GM21529 (cell line): ENCODE data around the gene IL21R.
"Not testable (repeated sequence)": the region's sequence is repeated elsewhere in the genome, so short reads cannot be mapped to it uniquely, and the experiment has no call there.

Experiments
- ATAC-seq: cut with Tn5 transposase; IDR thresholded peaks from one replicate; pipeline ENCODE4 v1.9.1; 2021; ENCODE audit not compliant: unreplicated experiment

The IL21R gene

DNA sequence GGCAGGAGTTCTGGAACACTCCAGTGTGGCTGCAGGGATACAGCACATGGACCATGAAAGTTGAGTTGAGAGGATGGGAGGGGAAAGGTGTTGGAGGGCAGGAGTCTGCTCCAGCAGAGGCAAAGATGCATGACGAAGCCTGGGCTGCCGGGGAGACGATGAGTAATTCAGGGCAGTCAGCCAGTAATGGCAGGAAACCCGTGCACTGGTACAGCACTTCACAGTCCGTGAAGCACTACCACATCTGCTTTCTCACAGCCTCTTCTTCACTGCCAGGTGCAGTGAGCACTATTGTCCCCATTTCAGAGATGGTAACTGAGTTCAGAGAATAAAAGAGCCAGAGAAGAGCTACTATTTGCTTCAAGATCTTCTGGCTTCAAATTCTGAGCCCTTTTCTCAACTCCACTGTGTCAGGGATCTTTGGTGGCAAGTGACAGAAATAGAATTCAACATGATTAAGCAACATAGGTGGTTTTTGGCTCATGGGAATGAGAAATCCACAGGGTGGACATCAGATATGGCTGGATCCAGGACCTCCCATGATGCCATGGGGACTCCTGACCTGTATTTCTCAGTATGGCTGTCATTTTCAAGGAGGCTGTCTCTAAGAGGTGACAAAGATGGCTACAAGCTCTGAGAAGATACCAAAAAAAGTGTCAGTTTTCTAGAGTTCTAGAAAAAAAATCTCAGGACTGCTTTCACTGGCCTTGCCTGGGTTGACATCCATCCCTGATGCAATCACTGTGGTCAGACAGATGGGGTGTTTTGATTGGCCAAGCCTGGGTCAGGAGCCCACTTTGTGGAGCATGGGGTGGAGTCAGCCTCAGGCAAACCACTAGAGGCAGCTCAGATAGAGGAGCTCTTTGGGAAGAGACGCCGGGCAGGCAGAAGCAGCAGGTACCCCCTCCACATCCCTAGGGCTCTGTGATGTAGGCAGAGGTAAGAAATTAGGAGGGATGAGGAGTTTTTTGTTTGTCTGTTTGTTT, 24.7 kb downstream of the IL21R start:
- peak; percentile 71 for ATAC-seq

DNA sequence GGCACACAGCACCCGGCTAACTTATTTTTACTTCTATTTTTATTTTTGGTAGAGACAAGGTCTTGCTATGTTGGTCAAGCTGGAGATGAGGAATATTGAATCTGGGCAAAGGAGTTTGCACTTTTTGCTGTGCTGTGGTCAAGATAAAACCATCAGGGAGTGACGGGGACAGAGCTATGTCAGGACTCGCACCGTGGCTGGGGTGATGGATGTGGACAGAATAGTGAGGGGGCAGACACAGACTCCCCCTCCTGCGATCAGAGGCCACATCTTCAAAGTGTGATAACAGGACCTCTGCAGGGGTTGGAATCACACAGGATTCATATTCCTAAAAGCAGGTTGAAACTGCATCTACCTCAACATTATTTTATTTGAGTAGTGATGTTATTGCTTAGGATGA, 25.6 kb downstream of the IL21R start:
- ATAC-seq, result no peak

DNA sequence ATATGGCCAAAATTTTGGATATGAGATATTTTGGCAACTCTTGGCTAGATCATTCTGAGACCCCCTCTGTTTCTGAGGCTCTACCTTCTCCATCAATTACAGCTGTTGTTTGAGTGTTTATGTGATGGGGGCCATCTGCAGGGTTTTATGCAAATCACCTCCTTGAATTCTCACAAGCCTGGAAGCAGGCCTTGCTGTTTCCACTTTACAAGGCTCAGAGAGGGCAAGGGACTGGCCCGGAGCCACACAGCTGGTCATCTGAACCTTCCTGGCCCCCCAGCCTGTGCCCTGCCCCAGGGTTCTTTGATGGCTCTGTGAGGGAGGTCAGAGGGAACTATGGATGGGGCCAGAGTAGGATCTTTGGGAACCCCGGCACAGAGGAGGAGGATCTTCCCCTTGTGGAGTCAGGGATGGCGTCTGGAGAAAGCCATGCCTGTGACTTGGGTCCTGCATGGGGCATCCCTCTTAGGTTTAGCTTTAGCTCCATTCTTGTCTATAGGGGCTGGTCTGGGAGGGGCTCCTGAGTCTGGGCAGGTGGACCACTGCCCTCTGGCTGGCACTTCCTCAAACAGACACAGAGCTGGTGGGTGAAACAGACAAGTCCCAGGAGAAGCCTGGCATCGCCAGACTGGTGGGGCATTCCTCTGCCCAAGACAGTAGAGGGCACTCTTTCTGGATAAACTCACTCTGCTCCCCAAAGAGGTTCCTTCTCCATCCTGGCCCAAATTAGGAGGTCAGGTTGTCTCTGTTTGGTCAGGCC, 26.2 kb downstream of the IL21R start:
- no peak for ATAC-seq

DNA sequence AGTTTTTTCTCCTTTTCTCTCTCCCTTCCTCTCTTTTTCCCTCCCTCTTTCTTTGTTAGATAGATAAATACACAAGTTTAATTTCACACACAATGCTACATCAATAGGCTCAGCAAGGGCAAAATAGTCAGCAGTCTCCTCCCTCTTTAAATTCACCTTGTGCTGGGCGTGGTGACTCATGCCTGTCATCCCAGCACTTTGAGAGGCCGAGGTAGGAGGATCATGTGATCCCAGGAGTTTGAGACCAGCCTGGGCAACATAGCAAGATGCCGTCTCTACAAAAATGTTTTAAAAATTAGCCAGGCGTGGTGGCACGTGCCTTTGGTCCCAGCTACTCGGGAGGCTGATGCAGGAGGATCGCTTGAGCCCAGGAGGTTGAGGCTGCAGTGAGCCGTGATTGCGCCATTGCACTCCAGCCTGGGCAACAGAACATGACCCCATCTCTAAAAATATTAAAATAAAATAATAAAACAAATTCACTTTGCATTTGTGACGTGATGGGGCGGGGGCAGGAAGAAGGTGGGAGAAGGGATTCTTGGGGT, 27.4 kb downstream of the IL21R start:
- no peak for ATAC-seq

DNA sequence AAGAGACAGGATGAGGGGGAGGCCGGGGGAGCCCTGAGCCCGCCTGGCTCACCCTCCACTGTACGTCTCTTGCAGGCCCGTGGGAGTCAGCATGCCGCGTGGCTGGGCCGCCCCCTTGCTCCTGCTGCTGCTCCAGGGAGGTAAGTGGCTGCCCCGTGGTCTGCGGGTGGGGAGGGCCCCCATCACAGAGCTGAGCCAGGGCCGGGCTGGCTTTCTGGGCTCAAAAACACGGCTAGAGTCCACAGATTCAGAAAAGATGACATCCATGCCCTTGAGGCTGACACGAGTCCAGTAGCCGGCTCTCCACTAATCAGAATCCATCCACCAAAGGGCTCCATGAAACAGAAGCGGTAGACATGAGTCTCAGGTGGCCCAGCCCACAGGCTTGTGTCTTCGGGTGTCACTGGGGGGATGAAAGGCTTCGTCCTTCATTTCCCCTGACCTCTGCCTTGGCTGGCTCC, 28.0 kb downstream of the IL21R start:
- ATAC-seq, result no peak

DNA sequence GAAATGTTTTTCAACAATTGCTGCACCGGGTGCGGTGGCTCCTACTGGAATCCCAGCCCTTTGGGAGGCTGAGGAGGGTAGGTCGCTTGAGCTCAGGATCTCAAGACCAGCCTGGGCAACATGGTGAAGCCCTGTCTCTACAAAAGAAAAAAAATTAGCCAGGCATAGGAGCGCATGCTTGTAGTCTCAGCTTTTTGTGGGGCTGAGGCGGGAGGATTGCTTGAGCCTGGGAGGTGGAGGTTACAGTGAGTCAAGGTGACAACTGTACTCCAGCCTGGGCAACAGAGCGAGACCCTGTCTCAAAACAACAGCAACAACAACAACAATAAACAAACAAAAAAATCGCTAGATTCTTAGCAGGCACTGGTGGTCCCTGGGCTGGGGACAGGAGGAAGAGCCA, 28.5 kb downstream of the IL21R start:
- no peak for ATAC-seq

DNA sequence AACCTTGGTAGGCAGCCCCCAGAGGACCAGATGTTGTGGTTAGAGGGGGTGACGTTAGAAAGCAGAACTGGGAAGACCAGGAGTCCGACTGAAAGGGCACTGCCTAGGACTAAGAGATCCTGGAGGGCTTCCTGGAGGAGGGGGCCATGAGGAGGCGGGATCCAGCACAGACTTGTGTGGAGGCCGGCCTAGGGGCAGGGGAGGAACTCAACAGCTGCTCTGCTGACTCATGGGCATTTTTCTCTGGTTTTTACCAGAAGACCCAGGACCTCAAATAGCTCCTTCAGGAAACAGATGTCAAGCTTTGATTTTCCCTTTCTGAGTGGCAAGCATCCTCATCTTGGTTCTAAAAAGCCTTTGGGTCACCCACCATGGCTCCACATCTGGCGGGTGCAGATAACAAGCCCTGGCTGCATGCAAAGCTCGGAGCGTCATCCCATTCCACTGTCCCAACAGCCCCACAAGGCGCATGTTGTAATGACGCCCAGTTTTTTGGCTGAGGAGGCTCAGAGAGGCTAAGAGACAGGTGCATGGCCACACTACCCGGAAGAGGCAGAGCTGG, 29.0 kb downstream of the IL21R start:
- peak; percentile 31 for ATAC-seq

DNA sequence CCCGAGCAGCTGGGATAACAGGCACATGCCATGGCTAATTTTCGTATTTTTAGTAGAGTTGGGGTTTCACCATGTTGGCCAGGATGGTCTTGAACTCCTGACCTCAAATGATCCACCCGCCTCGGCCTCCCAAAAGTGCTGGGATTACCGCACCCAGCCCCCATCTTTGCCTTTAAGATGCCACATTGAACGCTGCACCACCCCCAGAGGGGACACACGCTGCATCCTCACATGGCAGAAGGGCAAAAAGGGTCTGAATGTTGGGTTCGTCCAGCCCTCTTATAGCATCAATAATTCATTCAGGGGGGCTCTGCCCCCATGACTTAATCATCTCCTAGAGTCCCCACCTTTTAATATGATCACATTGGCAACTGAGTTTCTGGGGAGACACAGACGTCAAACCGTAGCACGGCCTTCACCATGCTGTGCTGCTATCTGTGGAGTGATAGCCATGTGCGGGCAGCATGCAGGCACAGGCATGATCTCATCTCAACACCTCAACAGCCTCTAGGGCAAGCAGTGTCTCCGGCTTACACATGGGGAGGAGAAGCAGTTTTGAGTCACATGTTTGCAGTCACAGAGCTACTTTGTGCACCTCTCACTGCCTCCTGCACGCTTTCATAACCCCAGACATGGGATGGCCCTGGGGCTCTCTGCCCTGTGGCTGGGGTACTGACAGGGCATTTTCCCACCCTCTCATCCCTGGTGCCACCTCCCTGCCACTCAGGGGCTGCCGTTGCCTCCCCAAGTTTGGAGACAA, 30.0 kb downstream of the IL21R start:
- no peak for ATAC-seq

DNA sequence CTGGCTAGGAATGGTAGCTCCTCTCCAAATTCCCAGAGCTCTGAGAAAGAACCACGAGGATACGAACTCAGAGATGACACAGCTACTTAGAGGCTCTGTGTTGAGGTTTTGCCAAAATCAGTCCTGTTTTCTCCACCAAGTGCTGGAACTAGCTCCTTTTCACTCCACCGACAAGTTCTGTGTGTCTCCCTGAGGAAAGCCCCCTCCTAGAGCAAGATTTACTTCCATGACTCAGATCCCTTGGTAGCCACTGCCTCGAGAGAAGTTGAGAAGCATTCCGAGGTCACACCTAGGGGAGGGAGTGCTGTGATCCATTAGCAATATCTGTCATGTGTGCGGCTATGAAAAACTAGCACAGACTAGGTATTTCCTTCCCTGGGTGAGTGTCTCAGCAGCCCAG, 30.6 kb downstream of the IL21R start:
- ATAC-seq, result no peak

DNA sequence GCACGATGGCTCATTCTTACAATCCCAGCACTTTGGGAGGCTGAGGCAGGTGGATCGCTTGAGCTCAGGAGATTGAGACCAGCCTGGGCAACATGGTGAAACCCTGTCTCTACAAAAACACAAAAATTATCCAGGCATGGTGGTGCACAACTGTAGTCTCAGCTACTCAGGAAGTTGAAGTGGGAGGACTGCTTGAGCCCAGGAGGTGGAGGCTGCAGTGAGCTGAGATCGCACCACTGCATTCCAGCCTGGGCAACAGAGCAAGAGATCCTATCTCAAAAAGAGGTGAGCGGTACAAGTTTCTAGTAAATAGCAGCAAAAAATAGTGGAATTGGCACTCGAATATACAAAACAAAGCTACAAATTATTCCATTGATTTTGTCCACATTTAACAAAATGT, 31.2 kb downstream of the IL21R start:
- ATAC-seq, result not testable (repeated sequence)

DNA sequence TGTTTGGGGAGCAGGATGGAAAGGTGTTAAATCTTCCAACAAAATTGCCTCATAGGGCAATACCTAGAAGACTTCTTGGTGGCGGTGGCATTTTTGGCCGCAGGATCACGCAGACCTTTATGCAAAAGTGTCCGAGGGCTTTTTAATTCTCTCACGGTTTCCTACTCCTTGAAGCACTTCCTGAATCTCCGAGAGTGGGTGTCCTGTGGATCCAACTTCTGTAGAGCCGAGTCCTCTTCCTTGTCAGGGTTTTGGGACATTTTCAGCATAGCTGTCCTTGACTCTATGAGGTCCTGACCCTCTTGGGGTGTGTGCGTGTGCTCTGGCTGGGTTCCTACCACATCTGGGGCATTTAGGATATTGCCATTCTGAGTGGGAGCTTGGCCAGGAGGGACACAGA, 31.7 kb downstream of the IL21R start:
- ATAC-seq, result no peak

DNA sequence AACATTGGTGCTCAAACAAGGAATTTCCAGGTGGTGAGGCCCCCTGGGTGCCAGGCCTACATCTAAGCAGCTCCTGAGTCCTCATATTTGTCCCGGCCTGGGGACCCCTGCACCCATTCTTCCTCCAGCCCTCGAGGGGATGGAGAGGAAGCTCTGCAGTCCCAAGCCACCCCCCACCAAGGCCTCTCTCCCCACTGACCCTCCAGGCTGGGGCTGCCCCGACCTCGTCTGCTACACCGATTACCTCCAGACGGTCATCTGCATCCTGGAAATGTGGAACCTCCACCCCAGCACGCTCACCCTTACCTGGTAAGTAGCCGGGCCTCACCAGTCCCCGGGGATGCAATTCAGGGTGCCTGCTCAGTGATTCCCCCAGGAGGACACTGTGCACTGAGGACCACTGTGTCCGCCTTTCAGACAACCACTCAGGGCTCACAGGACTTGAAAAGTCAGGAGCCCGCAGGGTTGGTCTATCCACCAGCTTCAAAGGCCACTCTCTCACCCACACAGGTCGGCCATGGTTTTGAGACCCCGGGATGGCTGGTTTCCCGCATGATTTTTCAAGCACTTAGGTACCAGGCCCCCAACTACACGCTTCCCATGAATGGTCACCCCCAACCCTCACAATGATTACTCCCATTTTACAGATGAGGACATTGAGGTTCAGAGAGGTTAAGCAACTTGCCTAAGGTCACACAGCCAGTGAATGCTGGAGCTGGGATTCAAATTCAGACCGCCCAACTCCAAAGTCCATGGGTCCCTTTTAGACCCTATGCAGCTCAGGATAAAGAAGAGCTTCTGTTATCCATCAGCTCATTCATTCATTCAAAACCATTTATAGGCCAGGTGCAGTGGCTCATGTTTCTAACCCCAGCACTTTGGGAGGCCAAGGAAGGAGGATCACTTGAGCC, 32.4 kb downstream of the IL21R start:
- ATAC-seq, result no peak

DNA sequence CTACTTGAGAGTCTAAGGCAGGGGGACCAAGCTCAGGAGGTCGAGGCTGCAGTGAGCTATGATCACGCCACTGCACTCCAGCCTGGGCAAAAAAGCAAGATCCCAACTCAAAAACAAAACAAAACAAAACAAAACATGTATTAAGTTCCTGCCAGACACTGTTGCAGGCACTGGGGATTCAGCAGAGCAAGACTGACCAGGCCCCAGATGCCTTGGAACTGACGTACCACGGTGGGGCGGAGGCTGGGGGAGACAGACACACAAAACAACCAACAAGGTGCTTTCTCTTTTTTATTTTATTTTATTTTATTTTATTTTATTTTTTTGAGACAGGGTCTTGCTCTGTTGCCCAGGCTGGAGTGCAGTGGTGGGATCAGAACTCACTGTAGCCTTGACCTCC, 33.2 kb downstream of the IL21R start:
- not testable (repeated sequence) for ATAC-seq

DNA sequence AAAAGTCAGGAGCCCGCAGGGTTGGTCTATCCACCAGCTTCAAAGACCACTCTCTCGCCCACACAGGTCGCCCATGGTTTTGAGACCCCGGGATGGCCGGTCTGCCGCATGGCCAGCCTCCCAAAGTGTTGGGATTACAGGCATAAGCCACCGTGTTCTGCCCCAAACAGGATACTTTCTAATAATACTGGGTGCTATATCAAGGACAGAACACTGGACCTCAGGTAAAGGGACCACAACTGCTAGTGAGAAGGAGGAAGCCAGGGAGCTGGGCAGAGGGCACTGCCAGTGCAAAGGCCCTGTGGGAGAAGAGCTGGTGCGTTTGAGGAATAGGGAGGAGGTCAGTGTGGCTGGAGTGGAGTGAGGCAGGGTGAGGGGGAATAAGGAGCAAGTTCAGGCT, 34.1 kb downstream of the IL21R start:
- no peak for ATAC-seq

DNA sequence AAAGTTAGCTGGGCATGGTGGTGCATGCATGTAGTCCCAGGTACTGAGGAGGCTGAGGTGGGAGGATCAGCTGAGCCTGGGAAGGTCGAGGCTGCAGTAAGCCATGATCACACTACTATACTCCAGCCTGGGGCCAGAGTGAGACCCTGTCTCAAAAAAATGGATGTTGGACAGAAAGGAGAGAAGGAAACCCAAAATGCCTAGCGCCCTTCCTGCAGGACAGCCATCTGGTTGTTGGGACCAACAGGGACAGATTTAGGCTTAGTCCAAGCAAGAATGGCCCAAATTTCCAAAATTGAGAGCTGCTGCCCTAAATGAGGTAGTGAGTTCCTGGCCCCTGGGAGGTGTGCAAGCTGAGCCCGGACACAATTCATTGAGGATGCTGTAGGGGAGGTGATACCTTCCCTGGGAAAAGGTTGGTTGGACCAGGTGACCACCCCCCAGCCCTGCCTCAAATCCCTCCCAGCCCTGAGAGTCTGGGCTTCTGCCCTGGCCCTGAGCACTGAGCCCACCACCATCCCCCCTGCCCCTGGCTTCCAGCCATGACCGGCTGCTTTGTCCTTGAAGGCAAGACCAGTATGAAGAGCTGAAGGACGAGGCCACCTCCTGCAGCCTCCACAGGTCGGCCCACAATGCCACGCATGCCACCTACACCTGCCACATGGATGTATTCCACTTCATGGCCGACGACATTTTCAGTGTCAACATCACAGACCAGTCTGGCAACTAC, 35.1 kb downstream of the IL21R start:
- no peak for ATAC-seq

DNA sequence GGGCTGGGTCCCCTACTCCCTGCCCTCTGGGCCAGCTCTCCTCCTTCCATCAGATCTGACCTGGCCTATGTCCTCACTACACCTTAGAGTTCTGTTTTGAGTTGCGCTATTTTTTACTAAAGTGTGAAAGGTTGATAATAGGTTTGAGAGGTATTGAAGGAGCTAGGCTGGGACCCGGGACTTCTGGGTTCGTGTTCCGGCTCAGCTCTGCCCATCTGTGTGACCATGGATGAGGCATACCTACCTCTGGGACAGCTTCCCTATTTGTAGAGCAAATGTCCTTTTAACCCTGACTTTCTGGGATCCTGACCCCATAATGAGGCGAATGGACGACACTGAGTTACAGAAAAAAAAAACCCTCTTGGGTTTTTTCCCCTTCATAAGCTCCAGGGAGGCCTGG, 36.0 kb downstream of the IL21R start:
- no peak for ATAC-seq

DNA sequence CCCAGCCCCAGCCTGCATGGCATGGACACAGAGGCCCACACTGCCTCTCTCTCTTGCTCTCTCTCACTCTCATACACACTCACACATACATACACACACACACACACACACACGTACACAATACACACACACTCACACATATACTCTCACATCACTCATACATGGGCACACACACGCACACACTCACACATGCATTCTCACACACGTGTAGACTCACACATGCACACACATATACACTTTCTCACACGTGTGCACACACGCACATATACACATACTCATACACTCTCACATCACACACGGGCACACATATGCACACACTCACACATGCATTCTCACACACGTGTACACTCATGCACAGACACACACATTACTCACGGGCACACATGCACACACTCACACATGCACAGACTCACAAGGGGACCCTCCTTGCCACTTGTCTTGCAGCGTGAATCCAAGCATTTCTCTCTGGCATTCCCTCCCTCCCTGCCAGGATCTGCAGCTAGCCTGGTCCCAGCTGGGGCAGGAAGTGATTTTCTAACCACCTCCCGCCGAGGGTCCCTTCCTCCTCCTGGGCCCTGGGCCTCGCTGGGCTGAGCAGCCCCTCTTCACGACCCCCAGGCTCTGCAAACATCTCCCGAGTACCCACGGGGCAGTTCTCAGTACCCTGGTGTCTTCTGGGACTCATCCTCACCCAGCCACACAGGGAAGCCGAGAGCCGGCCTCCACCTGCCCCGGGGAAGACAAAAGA, 37.5 kb downstream of the IL21R start:
- no peak for ATAC-seq

DNA sequence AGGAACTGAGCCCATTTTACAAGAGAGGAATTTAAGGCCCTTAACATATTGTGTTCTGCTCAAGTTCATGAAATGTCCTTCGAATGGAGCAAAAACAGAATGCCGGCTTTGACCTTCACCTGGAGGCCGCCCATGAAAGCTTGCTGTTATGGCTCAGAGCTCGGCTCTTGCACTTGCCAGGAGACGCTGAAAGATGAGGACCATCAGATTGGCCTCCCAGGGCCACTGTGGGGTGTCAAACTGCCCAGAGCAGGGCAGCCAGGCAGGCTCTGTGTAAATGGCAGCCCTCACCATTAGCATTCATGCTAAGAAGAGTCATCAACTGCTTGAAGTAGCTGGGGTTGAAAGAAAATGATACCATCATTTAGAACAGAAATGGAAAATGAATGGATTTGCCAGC, 39.3 kb downstream of the IL21R start:
- ATAC-seq, result no peak
